ENCODE data around the gene CACNA1D.

DNA sequence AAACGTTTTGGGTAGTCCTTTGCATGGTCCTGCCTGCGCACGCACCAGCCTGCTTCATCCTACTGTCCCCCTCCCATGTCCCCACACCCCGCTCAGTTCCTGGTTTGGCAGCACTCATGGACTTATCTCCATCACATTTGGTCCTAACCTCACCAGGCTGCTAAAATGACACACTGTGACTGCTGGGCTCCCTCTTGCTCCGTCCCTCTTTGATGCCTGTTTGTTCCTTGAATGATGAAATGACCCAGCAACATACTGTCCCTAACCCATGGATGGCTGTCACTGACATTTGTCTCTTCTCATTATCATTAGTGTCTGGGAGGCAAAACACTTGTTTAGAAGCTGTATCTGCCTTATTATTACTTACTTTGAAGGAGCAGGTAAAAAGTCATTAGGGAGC lies 271.3 kb downstream of the CACNA1D start:
- TF ChIP-seq, protein P1, sequence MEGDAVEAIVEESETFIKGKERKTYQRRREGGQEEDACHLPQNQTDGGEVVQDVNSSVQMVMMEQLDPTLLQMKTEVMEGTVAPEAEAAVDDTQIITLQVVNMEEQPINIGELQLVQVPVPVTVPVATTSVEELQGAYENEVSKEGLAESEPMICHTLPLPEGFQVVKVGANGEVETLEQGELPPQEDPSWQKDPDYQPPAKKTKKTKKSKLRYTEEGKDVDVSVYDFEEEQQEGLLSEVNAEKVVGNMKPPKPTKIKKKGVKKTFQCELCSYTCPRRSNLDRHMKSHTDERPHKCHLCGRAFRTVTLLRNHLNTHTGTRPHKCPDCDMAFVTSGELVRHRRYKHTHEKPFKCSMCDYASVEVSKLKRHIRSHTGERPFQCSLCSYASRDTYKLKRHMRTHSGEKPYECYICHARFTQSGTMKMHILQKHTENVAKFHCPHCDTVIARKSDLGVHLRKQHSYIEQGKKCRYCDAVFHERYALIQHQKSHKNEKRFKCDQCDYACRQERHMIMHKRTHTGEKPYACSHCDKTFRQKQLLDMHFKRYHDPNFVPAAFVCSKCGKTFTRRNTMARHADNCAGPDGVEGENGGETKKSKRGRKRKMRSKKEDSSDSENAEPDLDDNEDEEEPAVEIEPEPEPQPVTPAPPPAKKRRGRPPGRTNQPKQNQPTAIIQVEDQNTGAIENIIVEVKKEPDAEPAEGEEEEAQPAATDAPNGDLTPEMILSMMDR (IDR thresholded peaks at IDR 0.05; ENCODE audit: low read depth, low read length): no peak
- TF ChIP-seq EZH2phosphoT487 (IDR thresholded peaks at IDR 0.05; ENCODE audit: low read depth): no peak

Measured in OCI-LY3 (cell line).